WERI-Rb-1 (cell line): ENCODE data around the gene ERGIC1.
"Not testable (repeated sequence)": the region's sequence is repeated elsewhere in the genome, so short reads cannot be mapped to it uniquely, and the experiment has no call there.

Source experiments
- DNase-seq: peaks from one replicate; pipeline ENCODE4 v3.0.0-alpha.2; 2020
- H3K27ac ChIP-seq: fragments of 250-450 bp; sonication (Bioruptor Pico); 2 replicates; pipeline ENCODE4 v1.5.1; 2020; ENCODE audit warnings: mild to moderate bottlenecking, moderate library complexity
- H3K27me3 ChIP-seq: fragments of 250-450 bp; sonication (Bioruptor Pico); 2 replicates; pipeline ENCODE4 v1.5.1; 2021; ENCODE audit warnings: mild to moderate bottlenecking, low read depth, moderate library complexity; ENCODE audit not compliant: insufficient read depth, severe bottlenecking
- H3K36me3 ChIP-seq: fragments of 250-450 bp; sonication (Bioruptor Pico); 2 replicates; pipeline ENCODE4 v1.5.1; 2020; ENCODE audit warnings: mild to moderate bottlenecking, moderate library complexity
- H3K4me3 ChIP-seq: 2 replicates; pipeline ENCODE4 v1.5.1; 2011; ENCODE audit warnings: low read depth, mild to moderate bottlenecking, control low read depth, low read length
- H3K9me3 ChIP-seq: fragments of 250-450 bp; sonication (Bioruptor Pico); 2 replicates; pipeline ENCODE4 v1.5.1; 2021; ENCODE audit warnings: mild to moderate bottlenecking, moderate library complexity; ENCODE audit not compliant: severe bottlenecking
- TF ChIP-seq, protein P1 (sequence below): IDR thresholded peaks from 2 replicates; pipeline ENCODE4 v1.5.1; 2011; ENCODE audit warnings: low read depth, mild to moderate bottlenecking, control low read depth, inconsistent platforms, low read length

Gene ERGIC1

DNA sequence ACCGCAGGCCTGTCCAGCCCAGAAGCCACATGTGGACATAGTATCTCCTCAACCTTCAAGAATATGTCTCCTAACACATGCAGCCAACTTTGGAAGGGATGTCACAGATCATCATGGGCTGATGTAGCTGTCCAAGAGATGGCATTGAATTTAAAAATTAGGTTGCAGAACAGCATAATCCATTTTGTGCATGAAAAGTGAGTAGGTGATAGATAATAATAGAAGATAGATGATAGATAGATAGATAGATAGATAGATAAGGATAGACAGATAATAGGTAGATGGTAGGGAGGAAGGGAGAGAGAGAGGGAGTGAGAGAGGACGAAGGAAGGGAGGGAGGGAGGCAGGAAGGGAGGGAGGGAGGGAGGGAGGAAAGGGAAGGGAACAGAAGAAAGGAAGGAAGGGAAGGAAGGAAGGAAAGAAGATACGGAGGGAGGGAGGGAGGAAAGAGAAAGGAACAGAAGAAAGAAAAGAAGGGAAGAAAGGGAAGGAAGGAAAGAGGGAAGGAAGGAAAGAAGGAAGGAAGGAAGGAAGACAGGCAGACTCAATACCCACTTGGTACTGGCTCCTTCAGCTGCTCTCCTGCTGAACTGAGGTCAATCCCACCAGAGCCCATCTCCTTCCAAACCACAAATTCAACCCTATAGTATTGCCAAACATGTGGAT lies 28.9 kb upstream of the ERGIC1 start:
- Histone ChIP-seq H3K27me3 (no peaks in the 10 kb centered on the region), H3K36me3 (no peaks in the 10 kb centered on the region), H3K4me3 (no peak overlapping the region), H3K27ac (no peak overlapping the region), H3K9me3 (no peaks in the 10 kb centered on the region)
- TF ChIP-seq, protein P1, sequence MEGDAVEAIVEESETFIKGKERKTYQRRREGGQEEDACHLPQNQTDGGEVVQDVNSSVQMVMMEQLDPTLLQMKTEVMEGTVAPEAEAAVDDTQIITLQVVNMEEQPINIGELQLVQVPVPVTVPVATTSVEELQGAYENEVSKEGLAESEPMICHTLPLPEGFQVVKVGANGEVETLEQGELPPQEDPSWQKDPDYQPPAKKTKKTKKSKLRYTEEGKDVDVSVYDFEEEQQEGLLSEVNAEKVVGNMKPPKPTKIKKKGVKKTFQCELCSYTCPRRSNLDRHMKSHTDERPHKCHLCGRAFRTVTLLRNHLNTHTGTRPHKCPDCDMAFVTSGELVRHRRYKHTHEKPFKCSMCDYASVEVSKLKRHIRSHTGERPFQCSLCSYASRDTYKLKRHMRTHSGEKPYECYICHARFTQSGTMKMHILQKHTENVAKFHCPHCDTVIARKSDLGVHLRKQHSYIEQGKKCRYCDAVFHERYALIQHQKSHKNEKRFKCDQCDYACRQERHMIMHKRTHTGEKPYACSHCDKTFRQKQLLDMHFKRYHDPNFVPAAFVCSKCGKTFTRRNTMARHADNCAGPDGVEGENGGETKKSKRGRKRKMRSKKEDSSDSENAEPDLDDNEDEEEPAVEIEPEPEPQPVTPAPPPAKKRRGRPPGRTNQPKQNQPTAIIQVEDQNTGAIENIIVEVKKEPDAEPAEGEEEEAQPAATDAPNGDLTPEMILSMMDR = no peak
- DNase-seq = no peak

DNA sequence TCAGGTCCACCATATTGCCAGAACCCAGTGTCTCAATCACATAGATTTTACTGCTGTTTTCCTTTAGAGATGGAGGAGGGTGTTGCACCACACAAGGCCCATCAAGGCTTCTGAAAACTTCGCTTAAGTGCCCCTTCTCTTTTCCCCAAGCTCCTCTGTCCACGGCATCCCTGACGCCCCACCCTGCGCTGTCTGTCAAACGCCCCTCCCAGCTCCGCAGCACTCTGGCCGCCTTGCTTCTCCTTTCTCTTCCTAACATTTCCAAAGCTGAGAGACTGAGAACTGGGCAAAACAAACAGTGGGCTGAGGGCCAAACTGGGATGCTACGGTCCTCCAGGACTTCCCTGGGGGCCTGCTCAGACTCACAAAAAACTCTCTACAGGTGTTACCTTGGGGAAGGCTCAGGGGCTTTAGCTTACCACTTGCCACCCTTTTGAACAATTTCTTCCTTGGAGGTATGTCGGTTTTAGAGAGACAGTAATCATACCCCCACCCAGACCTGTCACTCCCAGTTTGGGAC lies 28.3 kb upstream of the ERGIC1 start:
- Histone ChIP-seq H3K9me3 (no peaks in the 10 kb centered on the region), H3K4me3 (no peak overlapping the region), H3K36me3 (no peaks in the 10 kb centered on the region), H3K27me3 (no peaks in the 10 kb centered on the region), H3K27ac (no peak overlapping the region)
- no peak for DNase-seq
- TF ChIP-seq, protein P1 = no peak

DNA sequence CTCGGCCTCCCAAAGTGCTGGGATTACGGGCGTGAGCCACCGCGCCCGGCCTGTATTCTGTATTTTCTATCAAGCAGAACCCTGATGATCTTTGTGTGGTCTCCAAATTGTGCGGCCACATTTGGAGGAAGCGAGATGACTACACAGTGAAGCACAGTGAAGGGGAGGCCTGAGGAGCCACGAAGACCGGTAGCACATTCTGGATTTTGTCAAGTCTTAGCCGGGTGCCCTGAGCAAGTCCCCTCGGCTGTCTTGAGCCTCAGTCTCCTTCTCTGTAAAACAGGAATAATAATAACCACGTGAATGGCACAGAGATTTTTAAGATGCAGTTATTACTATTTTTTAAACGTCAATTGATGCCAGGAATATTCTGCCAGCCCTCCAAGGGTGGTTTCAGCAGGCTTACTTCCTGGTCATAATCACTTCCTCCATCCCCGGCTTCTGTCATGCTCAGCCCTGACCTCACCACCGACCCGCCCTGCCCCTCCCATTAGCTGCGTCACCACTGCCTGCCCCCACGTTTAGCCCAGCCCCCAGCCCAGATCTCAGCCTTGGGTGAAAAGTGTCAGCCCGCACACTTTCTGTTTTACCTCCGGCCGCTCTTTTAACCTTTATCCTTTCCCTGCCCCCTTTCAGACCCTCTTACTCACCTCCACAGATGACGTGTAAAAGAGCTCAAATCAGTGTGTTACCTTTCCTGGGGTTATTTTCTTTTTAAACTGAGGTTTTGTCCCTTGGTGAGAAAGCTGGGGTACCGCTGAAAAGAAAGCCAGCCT lies 27.0 kb upstream of the ERGIC1 start:
- no peak overlapping the region for H3K4me3 ChIP-seq
- DNase-seq = no peak
- TF ChIP-seq, protein P1 = no peak
- H3K27me3 ChIP-seq = no peaks in the 10 kb centered on the region
- no peaks in the 10 kb centered on the region for H3K9me3 ChIP-seq
- no peaks in the 10 kb centered on the region for H3K36me3 ChIP-seq
- no peak overlapping the region for H3K27ac ChIP-seq

DNA sequence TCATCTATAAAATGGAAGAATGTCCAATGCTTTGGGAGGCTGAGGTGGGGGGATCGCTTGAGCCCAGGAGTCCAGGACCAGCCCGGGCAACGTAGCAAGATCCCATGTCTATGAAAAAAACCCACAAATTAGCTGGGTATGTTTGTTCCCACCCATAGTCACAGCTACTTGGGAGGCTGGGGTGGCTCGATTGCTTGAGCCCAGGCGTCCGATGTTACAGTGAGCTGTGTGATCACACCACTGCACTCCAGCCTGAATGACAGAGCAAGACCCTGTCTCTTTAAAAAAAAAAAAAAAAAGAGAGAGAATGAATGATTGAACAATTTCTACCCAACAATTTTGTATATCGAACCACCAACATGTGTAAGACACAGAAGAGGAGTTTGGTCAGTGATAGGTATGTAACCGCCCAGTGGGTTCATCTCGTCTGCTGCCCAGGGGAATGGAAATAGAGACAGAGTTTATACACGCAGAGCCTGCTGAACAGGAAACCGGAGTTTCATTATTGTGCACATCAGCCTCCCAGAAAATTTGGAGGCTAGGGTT lies 26.2 kb upstream of the ERGIC1 start:
- no peaks in the 10 kb centered on the region for H3K27me3 ChIP-seq
- H3K27ac ChIP-seq = no peak overlapping the region
- no peak overlapping the region for H3K4me3 ChIP-seq
- no peak for DNase-seq
- H3K36me3 ChIP-seq = no peaks in the 10 kb centered on the region
- H3K9me3 ChIP-seq = no peaks in the 10 kb centered on the region
- TF ChIP-seq, protein P1 = no peak

DNA sequence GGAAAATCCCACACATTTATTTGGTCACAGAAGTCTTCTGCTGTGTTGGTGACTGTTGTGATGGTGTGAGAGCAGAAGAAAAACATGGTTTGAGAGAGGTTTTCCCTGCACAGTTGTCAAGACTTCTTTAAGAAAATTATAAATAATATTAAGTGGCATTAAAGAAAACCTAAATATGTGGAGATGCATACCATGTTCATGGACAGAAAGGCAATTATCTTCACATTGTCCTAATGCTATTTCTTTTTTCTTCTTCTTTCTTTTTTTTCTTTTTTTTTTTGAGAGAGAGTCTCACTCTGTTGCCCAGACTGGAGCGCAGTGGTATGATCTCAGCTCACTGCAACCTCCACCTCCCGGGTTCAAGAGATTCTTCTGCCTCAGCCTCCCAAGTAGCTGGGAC lies 24.3 kb upstream of the ERGIC1 start:
- Histone ChIP-seq H3K36me3 (no peaks in the 10 kb centered on the region), H3K4me3 (no peak overlapping the region), H3K27ac (no peak overlapping the region), H3K9me3 (no peaks in the 10 kb centered on the region), H3K27me3 (no peaks in the 10 kb centered on the region)
- no peak for DNase-seq
- TF ChIP-seq, protein P1 = no peak

DNA sequence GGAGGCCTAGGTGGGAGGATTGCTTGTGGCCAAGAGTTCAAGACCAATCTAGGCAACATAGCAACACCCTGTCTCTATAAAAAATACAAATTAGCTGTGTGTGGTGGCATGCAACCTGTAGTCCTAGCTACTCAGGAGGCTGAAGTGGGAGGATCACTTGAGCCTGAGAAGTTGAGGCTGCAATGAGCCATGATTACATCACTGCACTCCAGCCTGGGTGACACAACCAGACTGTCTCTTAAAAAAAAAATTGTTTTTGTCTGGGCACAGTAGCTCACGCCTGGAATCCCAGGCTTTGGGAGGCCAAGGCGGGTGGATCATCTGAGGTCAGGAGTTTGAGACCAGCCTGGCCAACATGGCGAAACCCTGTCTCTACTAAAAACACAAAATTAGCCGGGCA lies 23.1 kb upstream of the ERGIC1 start:
- H3K4me3 ChIP-seq, H3K27ac ChIP-seq, H3K9me3 ChIP-seq, H3K27me3 ChIP-seq, DNase-seq, H3K36me3 ChIP-seq: not testable (repeated sequence)
